PC-9 (cell line): Measurements from ENCODE around the gene MICOS13.
"Not testable (repeated sequence)": the region's sequence is repeated elsewhere in the genome, so short reads cannot be mapped to it uniquely, and the experiment has no call there.

ENCODE experiments used
- EZH2 ChIP-seq: fragments of 200-600 bp; sonication (generic); IDR thresholded peaks from 2 replicates; pipeline ENCODE4 v1.8.0; 2017; ENCODE audit warnings: antibody characterized with exemption, low read depth
- TF ChIP-seq, protein P1 (sequence below): fragments of 200-600 bp; sonication (generic); conservative IDR thresholded peaks from 2 replicates; pipeline ENCODE4 v1.6.1; 2017; ENCODE audit warnings: mixed run types, antibody characterized with exemption, mild to moderate bottlenecking, moderate library complexity

DNA sequence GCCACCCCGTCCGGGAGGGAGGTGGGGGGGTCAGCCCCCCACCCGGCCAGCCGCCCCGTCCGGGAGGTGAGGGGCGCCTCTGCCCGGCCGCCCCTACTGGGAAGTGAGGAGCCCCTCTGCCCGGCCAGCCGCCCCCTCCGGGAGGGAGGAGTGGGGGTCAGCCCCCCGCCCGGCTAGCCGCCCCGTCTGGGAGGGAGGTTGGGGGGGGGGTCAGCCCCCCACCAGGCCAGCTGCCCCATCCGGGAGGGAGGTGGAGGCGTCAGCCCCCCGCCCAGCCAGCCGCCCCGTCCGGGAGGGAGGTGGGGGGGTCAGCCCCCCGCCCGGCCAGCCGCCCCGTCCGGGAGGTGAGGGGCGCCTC lies 21.7 kb upstream of the MICOS13 start:
- TF ChIP-seq, protein P1, sequence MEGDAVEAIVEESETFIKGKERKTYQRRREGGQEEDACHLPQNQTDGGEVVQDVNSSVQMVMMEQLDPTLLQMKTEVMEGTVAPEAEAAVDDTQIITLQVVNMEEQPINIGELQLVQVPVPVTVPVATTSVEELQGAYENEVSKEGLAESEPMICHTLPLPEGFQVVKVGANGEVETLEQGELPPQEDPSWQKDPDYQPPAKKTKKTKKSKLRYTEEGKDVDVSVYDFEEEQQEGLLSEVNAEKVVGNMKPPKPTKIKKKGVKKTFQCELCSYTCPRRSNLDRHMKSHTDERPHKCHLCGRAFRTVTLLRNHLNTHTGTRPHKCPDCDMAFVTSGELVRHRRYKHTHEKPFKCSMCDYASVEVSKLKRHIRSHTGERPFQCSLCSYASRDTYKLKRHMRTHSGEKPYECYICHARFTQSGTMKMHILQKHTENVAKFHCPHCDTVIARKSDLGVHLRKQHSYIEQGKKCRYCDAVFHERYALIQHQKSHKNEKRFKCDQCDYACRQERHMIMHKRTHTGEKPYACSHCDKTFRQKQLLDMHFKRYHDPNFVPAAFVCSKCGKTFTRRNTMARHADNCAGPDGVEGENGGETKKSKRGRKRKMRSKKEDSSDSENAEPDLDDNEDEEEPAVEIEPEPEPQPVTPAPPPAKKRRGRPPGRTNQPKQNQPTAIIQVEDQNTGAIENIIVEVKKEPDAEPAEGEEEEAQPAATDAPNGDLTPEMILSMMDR: not testable (repeated sequence)
- TF ChIP-seq EZH2: not testable (repeated sequence)
